K562 (cell line): ENCODE results near the gene CIART. TPM values are rescaled to one million over a fixed set of nuclear protein-coding genes. Genes with fewer than 3 reads are reported as not detected.

Source experiments
- ATF1 ChIP-seq, 2 experiments: fragments of 450-650 bp in 1 of 2; IDR thresholded peaks; 2 replicates each; pipeline ENCODE4 v1.6.1; 2016; ENCODE audit warnings: missing compliant biosample characterization in 1 of 2, missing genetic modification characterization in 1 of 2
- CBX2 ChIP-seq: fragments of 200-600 bp; sonication (generic); IDR thresholded peaks from one replicate; pipeline ENCODE4 v1.6.1; 2012; ENCODE audit warnings: mild to moderate bottlenecking, low read length, inconsistent platforms; ENCODE audit not compliant: insufficient read depth, poor library complexity, severe bottlenecking
- FOXK1 ChIP-seq: sonication (generic); formaldehyde crosslinking; IDR thresholded peaks from 2 replicates; pipeline ENCODE4 v1.8.0; 2022; ENCODE audit warnings: missing genetic modification reagents, mild to moderate bottlenecking, borderline replicate concordance
- GATA2 ChIP-seq: sonication (generic); formaldehyde crosslinking; IDR thresholded peaks from 2 replicates; pipeline ENCODE4 v1.4.0; 2020; ENCODE audit warnings: mild to moderate bottlenecking, missing genetic modification reagents
- HNRNPL ChIP-seq: fragments of 200-400 bp; formaldehyde crosslinking; IDR thresholded peaks from 2 replicates; pipeline ENCODE4 v1.6.1; 2017; ENCODE audit warnings: low read depth, mild to moderate bottlenecking, low read length
- NCOA1 ChIP-seq: fragments of 450-650 bp; IDR thresholded peaks from 2 replicates; pipeline ENCODE4 v1.6.1; 2016; ENCODE audit warnings: low read depth
- NEUROD1 ChIP-seq: fragments of 150-350 bp; IDR thresholded peaks from 2 replicates; pipeline ENCODE4 v1.6.1; 2014; ENCODE audit warnings: borderline replicate concordance, low read length, low read depth; ENCODE audit not compliant: partially characterized antibody
- NONO ChIP-seq, 2 experiments: fragments of 200-400 bp in 1 of 2; fragments of 450-650 bp in 1 of 2; formaldehyde crosslinking in 1 of 2; IDR thresholded peaks; 2 replicates each; pipeline ENCODE4 v1.6.1; 2017; ENCODE audit warnings: low read depth in 2 of 2, mild to moderate bottlenecking in 2 of 2, moderate library complexity in 2 of 2, low read length in 1 of 2
- NR3C1 ChIP-seq: sonication (generic); formaldehyde crosslinking; IDR thresholded peaks from 2 replicates; pipeline ENCODE4 v1.8.1; 2022; ENCODE audit warnings: missing genetic modification reagents
- NR4A1 ChIP-seq, 2 experiments: fragments of 250-450 bp in 1 of 2; fragments of 450-650 bp in 1 of 2; sonication (Bioruptor Pico) in 1 of 2; IDR thresholded peaks; 2 replicates each; pipeline versions ENCODE4 v1.4.0 to v1.6.1; 2016 to 2020; ENCODE audit warnings: mild to moderate bottlenecking in 2 of 2, missing compliant biosample characterization in 1 of 2, missing genetic modification characterization in 1 of 2, moderate library complexity in 1 of 2
- PHTF2 ChIP-seq: fragments of 250-450 bp; sonication (Bioruptor Pico); IDR thresholded peaks from 2 replicates; pipeline ENCODE4 v1.5.0; 2021; ENCODE audit warnings: mild to moderate bottlenecking
- RFX7 ChIP-seq: fragments of 250-450 bp; sonication (Bioruptor Pico); IDR thresholded peaks from 2 replicates; pipeline ENCODE4 v1.5.1; 2021; ENCODE audit warnings: mild to moderate bottlenecking
- SMAD2 ChIP-seq: fragments of 150-350 bp; IDR thresholded peaks from 2 replicates; pipeline ENCODE4 v1.6.1; 2014; ENCODE audit warnings: low read depth, mild to moderate bottlenecking, low read length
- SMAD4 ChIP-seq: fragments of 250-450 bp; sonication (Bioruptor Pico); conservative IDR thresholded peaks from 2 replicates; pipeline ENCODE4 v1.8.0; 2021; ENCODE audit warnings: inconsistent platforms, mild to moderate bottlenecking, moderate library complexity
- ZKSCAN1 ChIP-seq: fragments of 150-350 bp; IDR thresholded peaks from 2 replicates; pipeline ENCODE4 v1.6.1; 2016; ENCODE audit warnings: low read depth, low read length
- ZNF174 ChIP-seq: fragments of 250-450 bp; sonication (Bioruptor Pico); IDR thresholded peaks from 2 replicates; pipeline ENCODE4 v1.4.0; 2020; ENCODE audit warnings: mild to moderate bottlenecking
- ZNF347 ChIP-seq: fragments of 450-650 bp; formaldehyde crosslinking; IDR thresholded peaks from 2 replicates; pipeline ENCODE4 v1.4.0; 2020; ENCODE audit warnings: low read depth, mild to moderate bottlenecking, moderate library complexity
- ZNF764 ChIP-seq: fragments of 250-450 bp; sonication (Bioruptor Pico); IDR thresholded peaks from 2 replicates; pipeline ENCODE4 v1.4.0; 2020; ENCODE audit warnings: low read depth, mild to moderate bottlenecking, moderate library complexity
- polyA plus RNA-seq, 8 experiments: library from polyadenylated mRNA; depleted of rRNA in 4 of 8; stranded (reverse) in 5 of 8; unstranded in 3 of 8; fragments of >200 nt; fragmentation: Nextera tagmentation in 2 of 8; fragmentation: Illumina TruSeq in 1 of 8; extraction: Ambion mirVana in 2 of 8; extraction: Trizol in 1 of 8; gene quantifications; 2 replicates each; pipeline versions ENCODE4 v1.2.1 to v1.2.3, GENCODE V29; 2011 to 2014; ENCODE audit warnings: inconsistent platforms in 1 of 8, missing spikeins in 1 of 8
- total RNA-seq, 7 experiments: library from RNA; depleted of rRNA in 6 of 7; stranded (reverse); fragments of >200 nt in 6 of 7; fragmentation: Illumina TruSeq in 2 of 7; extraction: Trizol in 2 of 7; gene quantifications; 2 replicates each; pipeline versions ENCODE4 v1.2.1 to v1.2.3, GENCODE V29; 2011 to 2021; ENCODE audit warnings: low replicate concordance in 1 of 7
- TF ChIP-seq, protein P1 (sequence below): fragments of 450-650 bp; IDR thresholded peaks from 2 replicates; pipeline ENCODE4 v1.6.1; 2016; ENCODE audit warnings: low read depth
- TF ChIP-seq, protein P2 (sequence below): fragments of 450-650 bp; IDR thresholded peaks from 2 replicates; pipeline ENCODE4 v1.6.1; 2016; ENCODE audit warnings: antibody characterized with exemption

The CIART gene
- total and polyA plus RNA-seq, 9 of the 15 experiments (the other 6 are each of a cell fraction or from before 2014, with no cell fraction given), result 0.07 to 0.35 (median 0.19) TPM; not detected in 2

DNA sequence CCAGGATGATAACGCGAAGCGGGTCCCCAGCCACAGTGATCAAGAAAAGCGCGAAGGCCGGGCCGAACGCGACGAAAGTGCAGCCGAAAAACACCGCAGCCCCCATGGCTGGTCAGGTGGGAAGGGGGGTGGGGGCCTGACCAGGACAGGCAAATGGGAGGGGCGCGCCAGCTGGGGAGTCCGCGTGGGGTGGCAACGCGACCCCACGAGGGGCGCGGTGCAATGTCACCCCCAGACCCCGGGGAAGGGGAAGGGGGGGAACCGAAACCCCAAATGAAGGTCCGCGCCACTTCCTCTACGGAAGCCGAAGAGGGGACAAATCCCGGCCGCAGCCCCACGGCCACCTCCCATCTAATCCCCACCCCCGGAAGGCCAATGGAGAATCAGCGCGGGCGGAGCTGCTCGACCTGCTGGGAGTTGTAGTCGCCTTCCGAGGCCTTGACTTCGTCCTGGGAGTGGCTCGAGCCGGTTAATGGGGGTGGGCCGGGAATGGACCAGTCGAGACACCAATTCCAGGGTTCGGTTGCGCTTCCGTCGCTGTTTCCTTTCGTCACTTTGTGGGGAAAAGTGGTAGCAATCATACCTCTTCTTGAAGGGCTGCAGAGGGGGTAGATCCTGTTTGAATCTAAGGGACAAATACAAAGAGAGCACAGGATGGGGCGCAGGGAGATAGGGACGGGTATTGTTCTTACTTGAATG is 13.5 kb upstream of the CIART start, which contains the start of gene APH1A (continued):
- TF ChIP-seq, protein P1, sequence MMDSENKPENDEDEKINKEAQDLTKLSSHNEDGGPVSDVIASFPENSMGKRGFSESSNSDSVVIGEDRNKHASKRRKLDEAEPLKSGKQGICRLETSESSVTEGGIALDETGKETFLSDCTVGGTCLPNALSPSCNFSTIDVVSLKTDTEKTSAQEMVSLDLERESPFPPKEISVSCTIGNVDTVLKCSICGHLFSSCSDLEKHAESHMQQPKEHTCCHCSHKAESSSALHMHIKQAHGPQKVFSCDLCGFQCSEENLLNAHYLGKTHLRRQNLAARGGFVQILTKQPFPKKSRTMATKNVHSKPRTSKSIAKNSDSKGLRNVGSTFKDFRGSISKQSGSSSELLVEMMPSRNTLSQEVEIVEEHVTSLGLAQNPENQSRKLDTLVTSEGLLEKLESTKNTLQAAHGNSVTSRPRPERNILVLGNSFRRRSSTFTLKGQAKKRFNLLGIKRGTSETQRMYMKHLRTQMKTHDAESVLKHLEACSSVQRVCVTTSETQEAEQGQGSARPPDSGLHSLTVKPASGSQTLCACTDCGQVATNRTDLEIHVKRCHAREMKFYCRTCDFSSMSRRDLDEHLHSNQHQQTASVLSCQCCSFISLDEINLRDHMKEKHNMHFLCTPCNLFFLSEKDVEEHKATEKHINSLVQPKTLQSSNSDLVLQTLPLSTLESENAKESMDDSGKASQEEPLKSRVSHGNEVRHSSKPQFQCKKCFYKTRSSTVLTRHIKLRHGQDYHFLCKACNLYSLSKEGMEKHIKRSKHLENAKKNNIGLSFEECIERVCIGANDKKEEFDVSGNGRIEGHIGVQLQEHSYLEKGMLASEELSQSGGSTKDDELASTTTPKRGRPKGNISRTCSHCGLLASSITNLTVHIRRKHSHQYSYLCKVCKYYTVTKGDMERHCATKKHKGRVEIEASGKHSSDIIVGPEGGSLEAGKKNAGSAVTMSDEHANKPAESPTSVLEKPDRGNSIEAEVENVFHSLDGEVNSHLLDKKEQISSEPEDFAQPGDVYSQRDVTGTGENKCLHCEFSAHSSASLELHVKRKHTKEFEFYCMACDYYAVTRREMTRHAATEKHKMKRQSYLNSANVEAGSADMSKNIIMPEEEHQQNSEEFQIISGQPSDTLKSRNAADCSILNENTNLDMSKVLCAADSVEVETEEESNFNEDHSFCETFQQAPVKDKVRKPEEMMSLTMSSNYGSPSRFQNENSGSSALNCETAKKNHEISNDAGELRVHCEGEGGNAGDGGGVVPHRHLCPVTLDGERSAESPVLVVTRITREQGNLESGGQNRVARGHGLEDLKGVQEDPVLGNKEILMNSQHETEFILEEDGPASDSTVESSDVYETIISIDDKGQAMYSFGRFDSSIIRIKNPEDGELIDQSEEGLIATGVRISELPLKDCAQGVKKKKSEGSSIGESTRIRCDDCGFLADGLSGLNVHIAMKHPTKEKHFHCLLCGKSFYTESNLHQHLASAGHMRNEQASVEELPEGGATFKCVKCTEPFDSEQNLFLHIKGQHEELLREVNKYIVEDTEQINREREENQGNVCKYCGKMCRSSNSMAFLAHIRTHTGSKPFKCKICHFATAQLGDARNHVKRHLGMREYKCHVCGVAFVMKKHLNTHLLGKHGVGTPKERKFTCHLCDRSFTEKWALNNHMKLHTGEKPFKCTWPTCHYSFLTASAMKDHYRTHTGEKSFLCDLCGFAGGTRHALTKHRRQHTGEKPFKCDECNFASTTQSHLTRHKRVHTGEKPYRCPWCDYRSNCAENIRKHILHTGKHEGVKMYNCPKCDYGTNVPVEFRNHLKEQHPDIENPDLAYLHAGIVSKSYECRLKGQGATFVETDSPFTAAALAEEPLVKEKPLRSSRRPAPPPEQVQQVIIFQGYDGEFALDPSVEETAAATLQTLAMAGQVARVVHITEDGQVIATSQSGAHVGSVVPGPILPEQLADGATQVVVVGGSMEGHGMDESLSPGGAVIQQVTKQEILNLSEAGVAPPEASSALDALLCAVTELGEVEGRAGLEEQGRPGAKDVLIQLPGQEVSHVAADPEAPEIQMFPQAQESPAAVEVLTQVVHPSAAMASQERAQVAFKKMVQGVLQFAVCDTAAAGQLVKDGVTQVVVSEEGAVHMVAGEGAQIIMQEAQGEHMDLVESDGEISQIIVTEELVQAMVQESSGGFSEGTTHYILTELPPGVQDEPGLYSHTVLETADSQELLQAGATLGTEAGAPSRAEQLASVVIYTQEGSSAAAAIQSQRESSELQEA, result peak; percentile 97
- TF ChIP-seq NEUROD1 (no peak), RFX7 (CRISPR knock-in tag) (no peak), SMAD2 (no peak), NCOA1 (no peak), ZNF347 (CRISPR knock-in tag) (no peak), ZNF764 (no peak), NR3C1 (CRISPR knock-in tag) (no peak), PHTF2 (CRISPR knock-in tag) (no peak), FOXK1 (CRISPR knock-in tag) (no peak), ZNF174 (CRISPR knock-in tag) (no peak), NR4A1 (CRISPR knock-in tag; IDR thresholded peaks at IDR 0.05) (no peak), NR4A1 (tag; IDR thresholded peaks at IDR 0.05) (no peak), ZKSCAN1 (no peak), CBX2 (no peak), GATA2 (CRISPR knock-in tag) (no peak), SMAD4 (CRISPR knock-in tag) (no peak), NONO (IDR thresholded peaks at IDR 0.05; ENCODE audit: low read depth in 2 of 2, low read length in 1 of 2) (no peak), ATF1 (CRISPR knock-in tag; IDR thresholded peaks at IDR 0.05) (no peak), ATF1 (tag; IDR thresholded peaks at IDR 0.05) (peak; percentile 90), HNRNPL (no peak)
- TF ChIP-seq, protein P2, sequence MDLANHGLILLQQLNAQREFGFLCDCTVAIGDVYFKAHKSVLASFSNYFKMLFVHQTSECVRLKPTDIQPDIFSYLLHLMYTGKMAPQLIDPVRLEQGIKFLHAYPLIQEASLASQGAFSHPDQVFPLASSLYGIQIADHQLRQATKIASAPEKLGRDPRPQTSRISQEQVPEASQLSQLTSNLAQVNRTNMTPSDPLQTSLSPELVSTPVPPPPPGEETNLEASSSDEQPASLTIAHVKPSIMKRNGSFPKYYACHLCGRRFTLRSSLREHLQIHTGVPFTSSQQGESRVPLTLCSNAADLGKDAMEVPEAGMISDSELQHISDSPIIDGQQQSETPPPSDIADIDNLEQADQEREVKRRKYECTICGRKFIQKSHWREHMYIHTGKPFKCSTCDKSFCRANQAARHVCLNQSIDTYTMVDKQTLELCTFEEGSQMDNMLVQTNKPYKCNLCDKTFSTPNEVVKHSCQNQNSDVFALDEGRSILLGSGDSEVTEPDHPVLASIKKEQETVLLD, result no peak
